Activated T-cell treated with anti-CD3 and anti-CD28 coated beads, Interleukin-2, amount 50 U/mL, for 72 hours (primary cell): ENCODE data around the gene RHCE. TPM values are rescaled to one million over a fixed set of nuclear protein-coding genes. Genes with fewer than 3 reads are reported as not detected.
"Not testable (repeated sequence)": the region's sequence is repeated elsewhere in the genome, so short reads cannot be mapped to it uniquely, and the experiment has no call there.

Source experiments
- ATAC-seq, 2 donors: fragments of 150-1000 bp; cut with Tn5 transposase; replicated peaks in 1 of 2; 2 replicates each; pipeline ENCODE4 v1.10.0; 2021; ENCODE audit warnings: moderate library complexity in 2 of 2, mild to moderate bottlenecking in 1 of 2
- DNase-seq, 2 donors: peaks; one replicate each; pipeline ENCODE4 v3.0.0; 2021 to 2022; ENCODE audit warnings: mixed read lengths in 1 of 2
- H3K27ac Mint-ChIP-seq: one replicate; pipeline ENCODE4 v1.8.0; 2022; ENCODE audit warnings: mild to moderate bottlenecking, moderate library complexity, mixed read lengths
- H3K27me3 Mint-ChIP-seq: one replicate; pipeline ENCODE4 v1.8.0; 2022; ENCODE audit warnings: low read depth, mixed read lengths
- H3K36me3 Mint-ChIP-seq, 2 donors: one replicate each; pipeline ENCODE4 v1.8.0; 2022; ENCODE audit warnings: mixed read lengths in 2 of 2, mild to moderate bottlenecking in 1 of 2; ENCODE audit not compliant: insufficient read depth in 2 of 2
- H3K4me1 Mint-ChIP-seq: one replicate; pipeline ENCODE4 v1.8.0; 2022; ENCODE audit warnings: low read depth, mixed read lengths
- H3K4me3 Mint-ChIP-seq, 2 donors: one replicate each; pipeline ENCODE4 v1.8.0; 2022; ENCODE audit warnings: mild to moderate bottlenecking in 2 of 2, mixed read lengths in 2 of 2, moderate library complexity in 2 of 2
- H3K9me3 Mint-ChIP-seq, 2 donors: one replicate each; pipeline ENCODE4 v1.8.0; 2022; ENCODE audit warnings: mixed read lengths in 2 of 2
- total RNA-seq, 2 donors: library from RNA; stranded (reverse); gene quantifications; one replicate each; pipeline ENCODE4 v1.2.3, GENCODE V29; 2022

RHCE gene
- total RNA-seq, 2 donors from 2014 or later, result 0.72 TPM; not detected in 1

DNA sequence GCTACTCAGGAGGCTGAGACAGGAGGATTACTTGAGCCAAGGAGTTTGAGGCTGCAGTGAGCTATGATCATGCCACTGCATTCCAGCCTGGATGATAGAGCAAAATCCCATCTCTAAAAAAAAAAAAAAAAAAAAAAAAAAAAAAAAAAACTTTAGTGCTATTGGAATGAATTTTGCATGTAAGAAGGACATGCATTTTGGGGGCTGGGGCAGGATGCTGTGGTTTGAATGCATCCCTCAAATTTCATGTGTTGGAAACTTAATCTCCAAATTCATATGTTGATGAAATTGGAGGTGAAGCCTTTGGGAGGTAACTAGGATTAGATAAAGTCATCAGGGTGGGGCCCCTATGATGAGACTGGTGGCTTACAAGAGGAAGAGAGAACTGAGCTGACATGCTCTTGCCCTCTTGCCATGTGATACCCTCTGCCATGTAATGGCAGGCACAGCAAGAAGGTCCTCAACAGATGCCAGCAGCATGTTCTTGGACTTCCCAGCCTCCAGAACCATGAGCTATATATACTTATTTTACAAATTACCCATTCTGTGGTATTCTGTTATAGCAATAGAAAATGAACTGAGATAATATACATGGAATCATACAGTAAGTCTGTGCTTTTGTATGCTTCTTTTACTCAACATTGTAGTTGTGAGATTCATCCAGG, 107.7 kb downstream of the RHCE start:
- H3K27ac Mint-ChIP-seq, H3K4me3 Mint-ChIP-seq, H3K27me3 Mint-ChIP-seq, H3K4me1 Mint-ChIP-seq, ATAC-seq, H3K9me3 Mint-ChIP-seq, DNase-seq: not testable (repeated sequence)
- H3K36me3 Mint-ChIP-seq, result peaks cover 4 to 24% of the 10 kb centered on the region in 2 donors

Other genes starting within 250 kb of the RHCE start
- gene SYF2, start 188.3 kb downstream of the RHCE start, total RNA-seq, result 10 to 100 TPM; 64.8 to 78.0 TPM
- 100 to 1,000 TPM; 181 to 271 TPM for gene RSRP1, start 173.4 kb downstream of the RHCE start, total RNA-seq
- gene RHD, start 148.3 kb downstream of the RHCE start, total RNA-seq, result under 1 TPM in 1 of 2 donors, not detected in 1; 0.12 TPM
- 100 to 1,000 TPM; 131 to 136 TPM for gene TMEM50A, start 82.5 kb downstream of the RHCE start, total RNA-seq
- gene MACO1, start 10.1 kb upstream of the RHCE start, total RNA-seq, result 10 to 100 TPM; 22.6 to 26.3 TPM
- gene LDLRAP1, start 122.8 kb upstream of the RHCE start, total RNA-seq, result 10 to 100 TPM; 13.5 to 14.7 TPM
- 10 to 100 TPM in 1 of 2 donors, 1 to 10 TPM in 1; 9.4 to 13.3 TPM for gene MAN1C1, start 196.0 kb upstream of the RHCE start, total RNA-seq